Inflammatory macrophage treated with lipopolysaccharide for 4 hours (primary cell): ENCODE data around the gene ARL4C.

Source experiments
- DNase-seq: peaks from one replicate; pipeline ENCODE4 v3.0.0-alpha.2; 2020

ARL4C gene

GRCh38 chr2:234444242-234444730 is 52.6 kb downstream of the ARL4C start:
- DNase-seq, result no peak
